Stimulated activated CD8-positive, alpha-beta memory T cell treated with anti-CD3 and anti-CD28 coated beads, Interleukin-12 subunit alpha, Interleukin-12 subunit beta, amount 100 ng/mL, for 24 hours (primary cell): Measurements from ENCODE around the gene BRF1.
A peak's percentile ranks its signal among the peaks of the same experiment; 100 is the strongest.
"Not testable (repeated sequence)": the region's sequence is repeated elsewhere in the genome, so short reads cannot be mapped to it uniquely, and the experiment has no call there.

Experiments used
- DNase-seq: peaks from one replicate; pipeline ENCODE4 v3.0.0-alpha.2; 2020; ENCODE audit errors: extremely low read depth

Gene BRF1, protein sequence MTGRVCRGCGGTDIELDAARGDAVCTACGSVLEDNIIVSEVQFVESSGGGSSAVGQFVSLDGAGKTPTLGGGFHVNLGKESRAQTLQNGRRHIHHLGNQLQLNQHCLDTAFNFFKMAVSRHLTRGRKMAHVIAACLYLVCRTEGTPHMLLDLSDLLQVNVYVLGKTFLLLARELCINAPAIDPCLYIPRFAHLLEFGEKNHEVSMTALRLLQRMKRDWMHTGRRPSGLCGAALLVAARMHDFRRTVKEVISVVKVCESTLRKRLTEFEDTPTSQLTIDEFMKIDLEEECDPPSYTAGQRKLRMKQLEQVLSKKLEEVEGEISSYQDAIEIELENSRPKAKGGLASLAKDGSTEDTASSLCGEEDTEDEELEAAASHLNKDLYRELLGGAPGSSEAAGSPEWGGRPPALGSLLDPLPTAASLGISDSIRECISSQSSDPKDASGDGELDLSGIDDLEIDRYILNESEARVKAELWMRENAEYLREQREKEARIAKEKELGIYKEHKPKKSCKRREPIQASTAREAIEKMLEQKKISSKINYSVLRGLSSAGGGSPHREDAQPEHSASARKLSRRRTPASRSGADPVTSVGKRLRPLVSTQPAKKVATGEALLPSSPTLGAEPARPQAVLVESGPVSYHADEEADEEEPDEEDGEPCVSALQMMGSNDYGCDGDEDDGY

GRCh38 chr14:105300542-105301102, at the start of gene BRF1:
BRF1 (minus strand) TSS chr14:105301001; CDS start chr14:105300629, 372 bp downstream.
- DNase-seq: peak; percentile 92

DNA sequence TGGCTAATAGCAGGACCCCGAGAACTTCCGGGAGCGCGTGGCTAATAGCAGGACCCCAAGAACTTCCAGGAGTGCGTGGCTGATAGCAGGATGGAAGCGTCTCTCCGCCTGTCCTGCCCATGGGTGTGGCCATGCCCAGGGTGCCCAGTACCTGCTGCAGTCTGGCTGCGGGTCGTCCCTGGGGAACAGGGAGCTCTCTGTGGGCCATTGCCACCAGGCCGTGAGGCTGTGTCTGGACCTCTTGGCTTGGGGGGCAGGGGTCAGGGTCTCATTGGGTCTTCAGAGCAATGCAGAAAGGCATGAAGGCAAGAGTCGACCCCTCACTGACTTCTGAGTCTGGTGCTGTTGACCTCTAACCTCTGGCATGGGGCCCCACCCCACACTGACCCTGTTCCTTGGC, 49.2 kb upstream of the BRF1 start:
- no peak for DNase-seq

DNA sequence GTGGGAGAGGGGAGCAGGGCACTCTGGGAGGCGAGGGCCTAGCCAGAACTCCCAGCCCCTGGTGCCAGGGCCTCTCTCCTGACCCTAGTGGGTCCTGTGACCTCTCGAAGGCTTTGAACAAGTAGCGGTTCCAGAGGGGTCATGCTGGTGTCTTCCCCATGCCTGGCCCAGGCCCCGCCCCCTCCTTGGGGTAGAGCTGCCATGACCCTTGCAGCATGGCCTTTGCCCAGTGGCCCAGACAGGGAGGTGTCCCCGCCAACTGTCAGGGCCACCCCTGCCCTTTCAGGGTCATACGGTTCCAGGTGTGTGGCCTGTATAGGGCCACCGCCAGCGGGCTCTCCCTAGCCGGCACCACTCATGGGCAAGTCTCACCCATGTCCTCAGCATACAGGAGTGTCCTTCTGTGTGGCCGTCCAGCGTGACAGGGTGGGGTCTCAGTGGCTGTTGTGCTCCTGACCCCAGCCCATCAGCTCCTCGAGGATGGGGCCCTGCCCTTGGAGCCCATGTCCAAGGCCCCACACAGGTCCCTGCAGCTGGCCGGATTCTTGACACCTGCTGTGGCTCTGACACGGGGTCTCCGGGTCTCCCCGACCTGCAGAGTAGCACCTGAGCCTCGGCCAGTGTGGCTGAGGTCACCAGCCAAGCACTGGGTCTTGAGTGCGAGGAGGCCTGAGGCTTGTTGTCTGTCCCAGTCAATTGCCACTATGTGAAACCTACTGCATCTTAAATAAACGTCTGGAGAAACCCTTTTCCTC, 48.3 kb upstream of the BRF1 start:
- DNase-seq: no peak

- no peak for DNase-seq
These were observed 47.6 kb upstream of the BRF1 start for GRCh38 chr14:105348169-105348944.

- no peak for DNase-seq
These were observed 46.8 kb upstream of the BRF1 start for GRCh38 chr14:105347587-105347968.

DNA sequence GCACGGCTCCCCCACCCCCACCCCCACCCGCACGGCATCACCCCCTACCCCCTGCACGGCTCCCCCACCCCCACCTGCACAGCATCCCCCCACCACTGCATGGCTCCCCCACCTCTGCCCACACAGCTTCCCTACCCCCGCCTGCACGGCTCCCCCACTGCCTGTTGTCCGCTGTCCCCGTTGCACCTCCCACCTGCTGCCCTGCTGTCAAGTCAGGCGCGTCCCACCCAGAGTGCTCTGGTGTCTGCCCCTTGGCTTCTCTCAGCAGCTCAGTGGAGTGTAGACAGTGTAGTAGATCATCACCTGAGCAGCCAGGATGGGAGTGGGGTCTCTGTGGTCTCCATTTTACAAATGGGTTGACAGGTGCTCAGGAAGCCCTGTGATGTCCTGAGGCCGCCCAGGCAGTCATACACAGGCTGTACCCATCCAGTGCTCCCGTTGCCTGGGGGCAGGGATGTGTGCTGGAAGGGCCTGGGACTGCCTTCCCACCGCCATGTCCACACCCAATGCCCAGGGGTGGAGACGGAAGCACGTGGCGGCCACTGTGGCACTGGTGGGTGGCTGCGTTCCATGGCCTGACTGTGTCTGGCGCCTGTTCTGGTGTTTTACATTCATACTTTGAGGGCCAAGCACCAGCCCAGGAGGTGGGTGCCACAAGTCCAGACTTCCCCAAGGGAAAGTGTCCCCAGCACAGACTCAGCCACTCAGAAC, 46.2 kb upstream of the BRF1 start:
- DNase-seq: no peak

DNA sequence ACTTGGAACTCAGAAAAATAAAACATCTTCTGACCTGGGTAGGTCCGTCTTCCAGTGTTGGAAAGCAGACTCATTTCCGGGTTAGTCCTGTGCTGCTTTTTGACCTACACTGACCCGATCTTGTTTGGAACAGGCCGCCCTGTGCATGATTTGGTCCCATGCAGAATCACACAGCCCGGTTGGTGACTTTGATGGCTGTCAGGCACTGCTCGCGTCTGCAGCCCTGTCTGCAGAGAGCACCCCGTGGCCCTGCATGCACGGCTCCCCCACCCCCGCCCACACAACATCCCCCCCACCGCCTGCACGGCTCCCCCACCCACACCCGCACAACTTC, 45.4 kb upstream of the BRF1 start:
- no peak for DNase-seq

GRCh38 chr14:105343194-105343593, 42.4 kb upstream of the BRF1 start:
- no peak for DNase-seq

GRCh38 chr14:105340821-105341733, 40.3 kb upstream of the BRF1 start:
- DNase-seq: no peak

DNA sequence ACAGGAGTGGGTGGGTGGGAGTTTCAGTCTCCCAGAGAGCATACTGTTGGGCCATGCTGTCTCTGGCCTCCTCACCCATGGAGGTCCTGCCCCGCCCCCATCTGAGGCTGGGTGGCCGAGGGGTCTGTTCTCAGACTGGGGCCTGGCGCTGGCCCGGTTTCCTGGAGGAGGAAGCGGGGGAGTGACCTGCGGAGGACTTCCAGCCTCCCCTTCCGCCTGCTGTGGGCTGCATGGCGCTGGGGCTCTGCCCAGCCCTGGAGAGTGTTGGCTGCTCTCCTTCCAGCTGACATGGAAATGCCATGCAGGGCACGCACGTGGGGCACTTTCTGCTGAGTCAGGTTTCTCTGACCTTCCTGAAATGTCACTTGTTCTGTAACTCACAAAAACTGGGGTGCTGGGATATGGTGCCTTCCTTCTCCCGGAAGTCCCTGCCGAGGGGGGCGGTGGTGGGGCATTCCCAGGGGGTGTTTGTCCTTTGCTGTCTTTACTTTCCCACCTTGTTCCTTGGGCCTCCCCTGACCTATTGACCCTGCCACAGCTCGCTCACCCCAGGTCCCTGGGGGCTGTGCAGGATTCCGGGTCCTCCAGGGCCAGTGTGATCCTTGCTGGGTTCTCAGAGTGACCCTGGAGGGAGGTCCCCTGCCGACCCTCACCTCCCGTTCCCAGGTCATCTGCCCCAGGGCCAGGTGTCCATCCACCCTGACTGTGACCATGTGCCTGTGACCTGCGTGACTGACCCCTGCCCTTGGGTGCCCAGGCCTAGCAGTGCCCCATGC, 37.4 kb upstream of the BRF1 start:
- DNase-seq: no peak

GRCh38 chr14:105337433-105337832, 36.6 kb upstream of the BRF1 start:
- DNase-seq: no peak

DNA sequence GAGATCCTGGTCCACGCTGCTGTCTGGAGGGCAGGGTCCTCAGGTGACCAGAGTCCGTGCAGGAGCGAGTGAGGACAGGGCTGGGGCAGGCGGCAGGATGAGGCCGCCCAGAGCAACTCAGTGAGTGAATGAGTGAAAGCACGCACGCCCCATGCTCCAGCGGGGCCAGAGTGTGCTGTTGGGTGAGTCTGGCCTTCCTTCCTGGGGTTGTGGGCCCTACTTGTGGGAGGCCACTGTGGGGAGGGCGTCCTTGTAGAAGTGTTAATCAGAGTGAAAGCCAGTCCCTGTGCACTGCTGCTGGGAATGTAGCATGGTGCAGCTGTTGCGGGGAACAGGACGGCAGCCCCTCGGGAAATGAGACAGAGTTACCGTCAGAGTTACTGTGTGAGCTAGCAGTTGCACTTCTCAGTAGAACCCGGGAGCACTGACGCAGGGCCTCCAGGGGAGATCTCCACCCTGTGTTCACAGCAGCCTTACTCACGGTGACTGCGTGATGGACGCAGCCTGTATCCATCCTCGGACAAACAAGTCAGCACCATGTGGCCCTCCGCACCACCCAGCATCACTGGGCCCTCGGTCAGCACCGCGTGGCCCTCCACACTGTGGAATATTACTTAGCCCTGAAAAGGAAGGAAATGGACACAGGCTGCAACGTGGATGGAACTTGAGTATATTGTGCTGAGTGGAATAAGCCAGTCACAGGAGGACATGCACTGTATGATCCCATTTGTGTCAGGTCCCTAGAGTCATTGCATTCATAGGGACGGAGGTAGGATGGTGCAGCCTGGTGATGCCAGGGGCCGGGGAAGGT, 35.9 kb upstream of the BRF1 start:
- no peak for DNase-seq

DNA sequence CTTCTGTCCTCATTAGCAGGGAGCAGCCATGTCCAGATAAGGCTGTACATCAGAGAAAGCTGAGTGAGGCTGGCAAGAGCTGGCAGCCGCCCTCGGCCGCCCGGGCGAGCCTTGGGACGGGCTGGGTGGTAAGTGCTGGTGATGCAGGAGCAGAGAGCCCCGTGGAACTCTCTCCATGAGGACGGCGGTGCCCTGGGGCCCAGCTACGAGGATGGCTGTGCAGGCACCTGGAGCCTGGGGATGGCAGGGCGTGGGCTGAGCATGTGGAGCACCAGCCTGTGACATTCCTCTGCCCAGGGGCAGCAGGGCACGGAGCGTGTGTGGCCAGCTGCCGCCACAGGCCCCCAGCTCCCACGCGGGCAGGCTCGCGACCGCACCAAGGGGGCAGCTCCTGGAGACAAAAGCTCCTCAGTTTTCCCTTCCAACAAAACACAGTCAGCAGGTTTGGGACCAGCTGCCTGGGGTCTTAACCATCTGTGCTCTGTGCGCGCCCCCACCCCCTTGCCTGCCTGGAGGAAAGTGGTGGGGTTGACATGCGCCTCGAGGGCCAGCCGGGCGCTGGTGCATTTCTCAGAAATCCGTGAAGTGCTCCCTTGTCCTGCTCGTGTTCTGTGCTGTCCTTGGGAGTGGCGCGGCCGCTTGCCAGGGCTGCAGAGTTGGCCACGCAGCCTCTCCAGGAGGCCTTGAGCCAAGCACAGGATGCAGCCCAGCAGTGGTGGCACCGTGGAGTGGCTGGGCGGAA, 35.1 kb upstream of the BRF1 start:
- no peak for DNase-seq

- not testable (repeated sequence) for DNase-seq
These were observed 34.4 kb upstream of the BRF1 start for GRCh38 chr14:105335231-105335542.

- DNase-seq: no peak
These were observed 33.8 kb upstream of the BRF1 start for GRCh38 chr14:105334383-105335230.

DNA sequence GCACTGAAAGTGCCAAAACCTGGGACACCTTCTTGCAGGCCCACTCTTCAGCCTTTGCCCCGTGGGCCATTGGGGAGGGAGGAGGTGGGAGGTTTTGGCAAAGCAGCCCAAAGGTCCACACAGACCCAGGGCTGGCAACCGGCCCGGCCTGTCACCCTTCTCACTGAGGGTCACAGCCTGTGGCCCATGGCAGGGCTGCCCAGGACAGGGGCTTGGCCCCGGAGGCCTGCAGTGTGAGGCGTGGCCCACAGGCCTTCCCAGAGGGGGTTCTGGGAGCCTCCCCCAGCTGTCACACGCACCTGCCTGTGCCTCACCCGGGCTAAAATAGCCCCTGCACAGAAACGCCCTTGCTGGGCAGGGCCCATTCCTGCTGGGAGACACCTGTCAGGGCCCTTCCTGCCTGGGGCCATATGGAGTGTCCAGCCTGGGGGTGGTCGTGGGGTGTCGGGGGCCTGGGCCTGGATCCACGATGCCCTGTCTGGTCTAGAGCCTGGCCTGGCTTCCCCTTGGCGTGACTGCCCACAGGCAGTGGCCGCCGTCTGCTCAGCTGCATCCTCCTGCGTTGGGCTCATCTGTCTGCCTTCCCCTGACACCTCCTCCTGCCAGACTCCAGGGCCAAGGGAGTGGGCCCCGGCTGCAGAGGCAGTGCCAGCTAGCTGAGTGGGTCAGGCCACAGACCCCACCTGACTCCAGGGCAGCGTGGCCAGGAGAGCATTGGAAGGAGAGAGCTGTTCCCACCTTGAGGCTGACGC, 33.0 kb upstream of the BRF1 start:
- no peak for DNase-seq
